Upper lobe of right lung (tissue), 1 donor: ENCODE results near the gene LARP4B. TPM values are rescaled to one million over a fixed set of nuclear protein-coding genes. Genes with fewer than 3 reads are reported as not detected.

Experiments used
- ATAC-seq: fragments of 200-7000 bp; cut with Tn5 transposase; one replicate; pipeline ENCODE4 v1.9.1; 2020; ENCODE audit warnings: mild to moderate bottlenecking, moderate library complexity
- DNase-seq: peaks from one replicate; pipeline ENCODE4 v3.0.0-alpha.2; 2020
- H3K27ac ChIP-seq: fragments of 200-600 bp; one replicate; pipeline ENCODE4 v1.8.0; 2022
- H3K27me3 ChIP-seq: fragments of 200-600 bp; one replicate; pipeline ENCODE4 v1.8.0; 2022; ENCODE audit warnings: mild to moderate bottlenecking
- H3K36me3 ChIP-seq: fragments of 200-600 bp; one replicate; pipeline ENCODE4 v1.8.0; 2022
- H3K4me1 ChIP-seq: fragments of 200-600 bp; one replicate; pipeline ENCODE4 v1.8.0; 2022
- H3K4me3 ChIP-seq: fragments of 200-600 bp; one replicate; pipeline ENCODE4 v1.8.0; 2022; ENCODE audit warnings: mild to moderate bottlenecking
- H3K9me3 ChIP-seq: fragments of 200-600 bp; one replicate; pipeline ENCODE4 v1.8.0; 2022
- CTCF ChIP-seq: fragments of 200-600 bp; IDR thresholded peaks from one replicate; pipeline ENCODE4 v1.8.0; 2022; ENCODE audit warnings: antibody characterized with exemption
- intact Hi-C: fragments of 100-400 bp; cut with DNase I; formaldehyde crosslinking; loops from one replicate; pipeline ENCODE4 v1.11.0; 2022
- total RNA-seq: library from RNA; stranded (reverse); fragmentation: NEBNext Ultra II Directional; extraction: Animal tissue kit (Norgen Biotek cat#: 25700); gene quantifications from one replicate; pipeline ENCODE4 v1.2.1, GENCODE V29; 2021
- donor health status: DM: no; HTN: yes; CAD: no; lungs with severe emphysema.

LARP4B gene
- total RNA-seq, 1 donor from 2014 or later, result 126 TPM

DNA sequence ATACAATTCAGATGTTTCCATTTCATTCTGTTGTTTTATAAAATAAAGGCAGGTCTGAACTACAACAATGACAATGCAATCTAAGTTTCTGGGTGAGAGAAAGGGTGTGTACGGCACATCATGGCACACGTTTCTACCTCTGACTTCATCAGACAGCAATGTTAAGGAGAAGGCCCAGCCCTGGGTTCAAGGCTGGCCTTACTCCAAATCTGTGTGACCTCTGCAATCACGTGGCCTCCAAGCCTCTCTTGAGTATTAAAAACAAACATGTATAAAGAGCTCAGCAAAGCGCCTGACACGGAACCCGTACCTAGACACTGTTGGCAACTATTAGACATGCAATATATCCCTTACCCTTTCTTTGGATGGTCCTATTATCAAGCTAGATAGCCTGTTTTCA is 114.1 kb downstream of the LARP4B start:
- no peaks in the 10 kb centered on the region for H3K27me3 ChIP-seq
- H3K36me3 ChIP-seq, result peaks cover 99% of the 10 kb centered on the region
- H3K9me3 ChIP-seq, result no peaks in the 10 kb centered on the region
- TF ChIP-seq CTCF, result no peak
- peaks cover 16% of the 10 kb centered on the region for H3K4me1 ChIP-seq
- peak overlapping the region; percentile 42 for H3K27ac ChIP-seq
- no peak overlapping the region for H3K4me3 ChIP-seq
- intact Hi-C loops, result no loop called here
- ATAC-seq, result peak; percentile 69
- DNase-seq, result no peak

GRCh38 chr10:816958-817357 is 114.5 kb downstream of the LARP4B start:
- no peaks in the 10 kb centered on the region for H3K9me3 ChIP-seq
- H3K36me3 ChIP-seq, result peaks cover 99% of the 10 kb centered on the region
- DNase-seq (no peak), ATAC-seq (peak; percentile 53)
- H3K27ac ChIP-seq, result peak overlapping the region; percentile 42
- TF ChIP-seq CTCF, result no peak
- no peak overlapping the region for H3K4me3 ChIP-seq
- H3K4me1 ChIP-seq, result peaks cover 16% of the 10 kb centered on the region
- intact Hi-C loops, result no loop called here
- no peaks in the 10 kb centered on the region for H3K27me3 ChIP-seq

DNA sequence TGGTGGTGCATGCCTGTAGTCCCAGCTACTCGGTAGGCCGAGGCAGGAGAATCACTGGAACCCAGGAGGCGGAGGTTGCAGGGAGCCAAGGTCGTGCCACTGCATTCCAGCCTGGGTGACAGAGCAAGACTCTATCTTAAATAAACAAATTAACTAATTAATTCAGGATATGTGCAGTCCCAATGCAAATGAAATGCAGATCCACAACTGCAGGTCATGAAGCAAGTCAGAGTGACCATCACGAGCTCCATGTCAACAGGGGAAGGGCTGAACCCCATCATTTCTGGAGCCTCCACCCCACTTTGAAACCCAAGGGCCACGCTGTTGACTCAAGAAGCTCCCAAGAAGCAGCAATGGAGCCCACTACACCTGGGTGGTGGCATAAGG is 115.4 kb downstream of the LARP4B start:
- ATAC-seq, result no peak
- no peak for TF ChIP-seq CTCF
- intact Hi-C loops, result no loop called here
- DNase-seq, result no peak
- Histone ChIP-seq H3K4me1 (peaks cover 16% of the 10 kb centered on the region), H3K27me3 (no peaks in the 10 kb centered on the region), H3K27ac (no peak overlapping the region), H3K9me3 (no peaks in the 10 kb centered on the region), H3K36me3 (peaks cover 99% of the 10 kb centered on the region), H3K4me3 (no peak overlapping the region)

DNA sequence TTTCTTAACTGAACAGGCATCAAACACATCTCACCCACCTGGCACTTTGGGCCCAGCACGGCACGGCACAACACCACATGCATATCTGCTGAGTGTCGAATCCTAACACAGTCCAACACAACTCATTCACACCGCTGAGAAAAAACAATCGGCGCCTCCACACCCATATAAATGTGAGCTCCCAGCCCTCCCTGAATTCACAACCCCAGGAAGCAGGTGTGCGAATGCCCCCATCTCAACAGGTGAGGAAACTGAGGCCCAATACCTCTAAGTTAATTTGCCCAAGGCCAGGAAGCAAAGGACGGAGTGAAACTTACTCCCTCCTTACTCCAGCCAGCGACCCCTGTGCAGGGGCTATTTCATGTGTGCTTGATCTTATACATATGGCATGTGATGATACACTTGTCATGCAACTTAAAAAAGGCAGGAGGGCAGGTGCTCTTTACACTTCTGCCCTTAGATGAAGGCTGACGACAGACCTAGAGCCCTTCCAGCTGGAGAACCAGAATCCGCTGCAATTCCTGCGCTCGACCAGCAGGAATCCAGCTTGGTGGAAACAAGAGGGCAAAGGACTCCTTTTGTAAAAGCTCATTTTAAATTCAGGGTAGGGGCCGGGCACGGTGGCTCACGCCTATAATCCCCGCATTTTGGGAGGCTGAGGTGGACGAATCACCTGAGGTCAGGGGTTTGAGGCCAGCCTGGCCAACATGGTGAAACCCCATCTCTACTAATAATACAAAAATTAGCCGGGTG is 116.0 kb downstream of the LARP4B start:
- H3K4me3 ChIP-seq, result no peak overlapping the region
- DNase-seq, result no peak
- peaks cover 16% of the 10 kb centered on the region for H3K4me1 ChIP-seq
- H3K9me3 ChIP-seq, result no peaks in the 10 kb centered on the region
- ATAC-seq, result no peak
- TF ChIP-seq CTCF, result no peak
- H3K27me3 ChIP-seq, result no peaks in the 10 kb centered on the region
- no peak overlapping the region for H3K27ac ChIP-seq
- intact Hi-C loops, result no loop called here
- H3K36me3 ChIP-seq, result peaks cover 99% of the 10 kb centered on the region

DNA sequence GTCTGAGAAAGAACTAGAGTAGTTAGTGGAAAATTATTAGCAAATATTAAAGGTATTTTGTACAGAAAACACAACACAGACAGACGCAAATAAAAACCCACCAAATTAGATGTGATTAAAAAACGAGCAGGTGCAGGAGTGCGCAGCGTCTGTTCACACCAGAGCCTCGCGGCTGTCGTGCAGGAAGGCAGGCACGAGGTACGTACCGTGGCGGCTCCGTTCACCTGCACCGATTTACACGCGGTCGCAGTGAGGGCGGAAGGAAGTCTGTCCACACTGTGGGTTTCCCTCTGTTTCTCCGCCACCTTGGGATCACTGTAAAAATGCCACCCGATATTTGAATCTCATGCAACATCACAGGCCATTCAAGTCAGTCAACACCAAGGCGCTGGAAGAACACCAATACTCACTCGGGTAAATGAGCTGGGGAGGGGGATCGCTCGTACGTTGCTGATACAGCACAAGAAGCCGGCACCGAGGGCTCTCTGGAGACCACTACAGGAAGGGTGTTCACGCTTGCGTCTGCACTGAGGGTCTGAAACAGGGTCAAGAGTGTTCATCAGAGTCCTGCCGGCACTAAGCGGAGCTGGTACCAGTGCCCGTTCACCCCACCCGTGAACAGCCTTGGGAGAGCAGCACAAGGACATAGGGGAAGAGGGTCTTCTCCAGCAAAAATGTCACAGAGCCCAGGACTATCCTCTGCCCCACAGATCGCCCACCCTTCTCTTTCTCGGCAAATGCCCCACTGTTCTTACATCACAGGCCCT is 116.8 kb downstream of the LARP4B start:
- ATAC-seq, result no peak

More for the DNA sequence above, 116.8 kb downstream of the LARP4B start:
- H3K27ac ChIP-seq, result no peak overlapping the region
- no peak overlapping the region for H3K4me3 ChIP-seq
- H3K4me1 ChIP-seq, result peaks cover 16% of the 10 kb centered on the region
- H3K36me3 ChIP-seq, result peaks cover 99% of the 10 kb centered on the region
- TF ChIP-seq CTCF, result no peak
- intact Hi-C loops, result no loop called here
- no peaks in the 10 kb centered on the region for H3K27me3 ChIP-seq
- no peaks in the 10 kb centered on the region for H3K9me3 ChIP-seq
- DNase-seq, result no peak
